H1 (cell line): ENCODE results near the gene RSPH6A. TPM values are rescaled to one million over a fixed set of nuclear protein-coding genes. Genes with fewer than 3 reads are reported as not detected.

Source experiments
- CTCF ChIA-PET: fragments of 300-600 bp; sonication (Branson Sonifier 250); formaldehyde crosslinking; loops from one replicate; lab custom pipeline; 2021; ENCODE audit not compliant: partially characterized antibody; lab: Charles Lee
- POLR2A ChIA-PET: fragments of 300-600 bp; sonication (Branson Sonifier 250); formaldehyde crosslinking; loops from one replicate; lab custom pipeline; 2021; ENCODE audit warnings: inconsistent platforms; ENCODE audit not compliant: partially characterized antibody; lab: Charles Lee
- DNase-seq, 2 experiments: peaks; one replicate each; pipeline versions ENCODE4 v3.0.0 to v3.0.0-alpha.2; 2010 to 2022; ENCODE audit warnings: low spot score in 2 of 2, low read depth in 1 of 2, mixed read lengths in 1 of 2
- FAIRE-seq: peaks from 2 replicates; lab custom pipeline; 2011; peaks lifted over from hg19 to GRCh38; lab: Jason Lieb, UNC
- H2AFZ ChIP-seq: 2 replicates; pipeline ENCODE4 v1.8.1; 2012; ENCODE audit warnings: low read length, inconsistent platforms
- H2AK5ac ChIP-seq: 2 replicates; pipeline ENCODE4 v1.6.1; 2013; ENCODE audit warnings: low read depth, low read length
- H2BK120ac ChIP-seq: replicated peaks from 2 replicates; pipeline ENCODE3; 2013; ENCODE audit warnings: low read depth, low read length, inconsistent platforms
- H2BK12ac ChIP-seq: 2 replicates; pipeline ENCODE4 v1.6.1; 2013; ENCODE audit warnings: low read depth, low read length
- H2BK15ac ChIP-seq: 2 replicates; pipeline ENCODE4 v1.6.1; 2013; ENCODE audit warnings: low read length
- H2BK20ac ChIP-seq: 2 replicates; pipeline ENCODE4 v1.6.1; 2013; ENCODE audit warnings: low read length
- H2BK5ac ChIP-seq: 2 replicates; pipeline ENCODE4 v1.6.1; 2013; ENCODE audit warnings: low read depth, low read length
- H3K14ac ChIP-seq: 2 replicates; pipeline ENCODE4 v1.6.1; 2013; ENCODE audit warnings: inconsistent platforms; ENCODE audit not compliant: insufficient read length
- H3K18ac ChIP-seq: 2 replicates; pipeline ENCODE4 v1.6.1; 2013; ENCODE audit warnings: low read length; ENCODE audit errors: extremely low read depth
- H3K23ac ChIP-seq: 2 replicates; pipeline ENCODE4 v1.6.1; 2013; ENCODE audit warnings: inconsistent platforms; ENCODE audit not compliant: insufficient read length
- H3K23me2 ChIP-seq: 2 replicates; pipeline ENCODE4 v1.6.1; 2013; ENCODE audit warnings: low read depth, low read length
- H3K27ac ChIP-seq: 2 replicates; pipeline ENCODE4 v1.6.1; 2011; ENCODE audit warnings: low read depth, low read length, inconsistent platforms
- H3K27me3 ChIP-seq, 4 experiments: replicated peaks in 1 of 4; 1 replicate in 1 of 4; 2 replicates in 3 of 4; pipeline versions ENCODE4 v1.6.1 to v1.8.1; 2011 to 2013; ENCODE audit warnings: low read length in 3 of 4, mild to moderate bottlenecking in 3 of 4, inconsistent platforms in 2 of 4, mixed read lengths in 2 of 4, moderate library complexity in 1 of 4; ENCODE audit not compliant: control insufficient read depth in 3 of 4, insufficient read depth in 3 of 4; ENCODE audit errors: extremely low read depth in 1 of 4
- H3K36me3 ChIP-seq, 4 experiments: 2 replicates each; pipeline versions ENCODE4 v1.6.1 to v1.8.1; 2011 to 2013; ENCODE audit warnings: mild to moderate bottlenecking in 4 of 4, low read length in 3 of 4, moderate library complexity in 2 of 4, control low read depth in 1 of 4, inconsistent platforms in 1 of 4; ENCODE audit not compliant: insufficient read depth in 4 of 4, control insufficient read depth in 2 of 4
- H3K4ac ChIP-seq: replicated peaks from 2 replicates; pipeline ENCODE3; 2013; ENCODE audit warnings: low read length, low read depth, mixed read lengths, inconsistent platforms; ENCODE audit not compliant: insufficient read length
- H3K4me1 ChIP-seq, 4 experiments: replicated peaks in 1 of 4; 1 replicate in 1 of 4; 2 replicates in 3 of 4; pipeline versions ENCODE4 v1.6.1 to v1.8.1; 2011 to 2013; ENCODE audit warnings: low read length in 3 of 4, inconsistent platforms in 2 of 4, mixed read lengths in 1 of 4; ENCODE audit not compliant: insufficient read depth in 4 of 4, control insufficient read depth in 3 of 4
- H3K4me2 ChIP-seq, 2 experiments: 2 replicates each; pipeline versions ENCODE4 v1.6.1 to v1.8.1; 2011 to 2013; ENCODE audit warnings: low read depth in 2 of 2, low read length in 2 of 2, control low read depth in 1 of 2, inconsistent platforms in 1 of 2, mild to moderate bottlenecking in 1 of 2; ENCODE audit not compliant: insufficient read depth in 1 of 2
- H3K4me3 ChIP-seq, 4 experiments: fragments of 200-600, 300-600 bp in 1 of 4; sonication (generic), shearing (Covaris generic), sonication (Bioruptor Twin) in 1 of 4; 2 replicates each; pipeline versions ENCODE4 v1.5.1 to v1.8.1; 2011 to 2016; ENCODE audit warnings: low read length in 4 of 4, low read depth in 3 of 4, control low read depth in 2 of 4, inconsistent platforms in 2 of 4, mild to moderate bottlenecking in 2 of 4, mixed read lengths in 1 of 4, moderate library complexity in 1 of 4; ENCODE audit not compliant: insufficient read depth in 2 of 4; ENCODE audit errors: extremely low read depth in 1 of 4
- H3K56ac ChIP-seq: replicated peaks from 2 replicates; pipeline ENCODE3; 2013; ENCODE audit warnings: low read depth, mild to moderate bottlenecking, mixed read lengths, low read length, inconsistent platforms; ENCODE audit not compliant: insufficient read length
- H3K79me1 ChIP-seq: 2 replicates; pipeline ENCODE4 v1.6.1; 2013; ENCODE audit warnings: low read depth, low read length, control low read depth
- H3K79me2 ChIP-seq, 2 experiments: 2 replicates each; pipeline versions ENCODE4 v1.6.1 to v1.8.1; 2012 to 2013; ENCODE audit warnings: low read length in 2 of 2, mild to moderate bottlenecking in 2 of 2, inconsistent platforms in 1 of 2; ENCODE audit not compliant: insufficient read depth in 2 of 2, control insufficient read depth in 1 of 2
- H3K9ac ChIP-seq, 4 experiments: replicated peaks in 1 of 4; 1 replicate in 1 of 4; 2 replicates in 3 of 4; pipeline versions ENCODE4 v1.6.1 to v1.8.1; 2011 to 2013; ENCODE audit warnings: low read depth in 3 of 4, low read length in 3 of 4, control low read depth in 2 of 4, mild to moderate bottlenecking in 2 of 4, moderate library complexity in 2 of 4, inconsistent platforms in 1 of 4; ENCODE audit errors: extremely low read depth in 1 of 4
- H3K9me3 ChIP-seq, 2 experiments: 2 replicates each; pipeline versions ENCODE4 v1.6.1 to v1.8.1; 2012 to 2013; ENCODE audit warnings: mild to moderate bottlenecking in 2 of 2, moderate library complexity in 2 of 2, control low read depth in 1 of 2, inconsistent platforms in 1 of 2, low read depth in 1 of 2, low read length in 1 of 2, mixed read lengths in 1 of 2; ENCODE audit not compliant: insufficient read depth in 2 of 2
- H4K20me1 ChIP-seq, 2 experiments: replicated peaks in 1 of 2; 2 replicates each; pipeline versions ENCODE3 to v1.8.1; 2011 to 2013; ENCODE audit warnings: inconsistent platforms in 2 of 2, low read length in 2 of 2, mild to moderate bottlenecking in 1 of 2; ENCODE audit not compliant: insufficient read depth in 2 of 2, control insufficient read depth in 1 of 2
- H4K5ac ChIP-seq: 2 replicates; pipeline ENCODE4 v1.6.1; 2013; ENCODE audit warnings: low read length, low read depth, mixed read lengths, inconsistent platforms; ENCODE audit not compliant: insufficient read length
- H4K8ac ChIP-seq: 2 replicates; pipeline ENCODE4 v1.8.0; 2013; ENCODE audit warnings: mild to moderate bottlenecking, moderate library complexity, low read length, inconsistent platforms; ENCODE audit not compliant: insufficient read depth; ENCODE audit errors: extremely low read depth
- H4K91ac ChIP-seq: replicated peaks from 2 replicates; pipeline ENCODE3; 2013; ENCODE audit warnings: low read length, mixed read lengths, inconsistent platforms; ENCODE audit not compliant: insufficient read length
- BRCA1 ChIP-seq: IDR thresholded peaks from 2 replicates; pipeline ENCODE4 v1.6.1; 2012; ENCODE audit warnings: low read depth, low read length, improper control_type of control experiment
- CEBPB ChIP-seq: IDR thresholded peaks from 2 replicates; pipeline ENCODE4 v1.6.1; 2012; ENCODE audit warnings: low read depth, low read length
- CREB1 ChIP-seq: IDR thresholded peaks from 2 replicates; pipeline ENCODE4 v1.6.1; 2012; ENCODE audit warnings: inconsistent platforms
- EZH2 ChIP-seq: fragments of 200-600 bp; sonication (generic); IDR thresholded peaks from 2 replicates; pipeline ENCODE4 v1.7.1; 2012; ENCODE audit warnings: low read depth, mild to moderate bottlenecking, moderate library complexity, low read length, inconsistent platforms; ENCODE audit not compliant: severe bottlenecking
- FOSL1 ChIP-seq: IDR thresholded peaks from 2 replicates; pipeline ENCODE4 v1.6.1; 2011; ENCODE audit warnings: mild to moderate bottlenecking, low read depth, low read length, moderate library complexity; ENCODE audit not compliant: insufficient read depth
- GABPA ChIP-seq: IDR thresholded peaks from 2 replicates; pipeline ENCODE4 v1.6.1; 2011; ENCODE audit warnings: mild to moderate bottlenecking, low read length, moderate library complexity, borderline replicate concordance; ENCODE audit not compliant: insufficient read depth
- POLR2A ChIP-seq, 2 experiments: IDR thresholded peaks; 1 replicate in 1 of 2; 2 replicates in 1 of 2; pipeline ENCODE4 v1.6.1; 2011; ENCODE audit warnings: low read depth in 2 of 2, low read length in 2 of 2, mild to moderate bottlenecking in 2 of 2; ENCODE audit errors: control extremely low read depth in 1 of 2
- POLR2AphosphoS5 ChIP-seq: IDR thresholded peaks from 2 replicates; pipeline ENCODE4 v1.6.1; 2011; ENCODE audit warnings: low read depth, low read length
- RXRA ChIP-seq: IDR thresholded peaks from 2 replicates; pipeline ENCODE4 v1.6.1; 2011; ENCODE audit warnings: low read depth, mild to moderate bottlenecking, low read length, moderate library complexity; ENCODE audit not compliant: insufficient read depth
- SIRT6 ChIP-seq: IDR thresholded peaks from one replicate; pipeline ENCODE4 v1.7.1; 2012; ENCODE audit warnings: low read length, inconsistent platforms
- SP1 ChIP-seq: IDR thresholded peaks from 2 replicates; pipeline ENCODE4 v1.6.1; 2011; ENCODE audit warnings: low read depth, low read length
- SP4 ChIP-seq: IDR thresholded peaks from 2 replicates; pipeline ENCODE4 v1.6.1; 2012; ENCODE audit warnings: low read length, inconsistent platforms
- SRF ChIP-seq: IDR thresholded peaks from 2 replicates; pipeline ENCODE4 v1.6.1; 2011; ENCODE audit warnings: mild to moderate bottlenecking, low read depth, low read length, moderate library complexity
- SUZ12 ChIP-seq: fragments of 200-600 bp; sonication (generic); IDR thresholded peaks from 2 replicates; pipeline ENCODE4 v1.6.1; 2012; ENCODE audit warnings: mild to moderate bottlenecking, inconsistent platforms, low read length, moderate library complexity, mixed read lengths
- WGBS, 2 experiments: shearing (Covaris generic) in 1 of 2; methylation state at CpG; one replicate each; pipeline versions ENCODE4 v1.1.6 to v1.1.7; 2013 to 2015; ENCODE audit warnings: low lambda C conversion rate in 2 of 2, mixed read lengths in 2 of 2, inconsistent platforms in 1 of 2, low coverage in 1 of 2, missing lambda C conversion rate in 1 of 2; ENCODE audit not compliant: insufficient replicate concordance in 2 of 2, insufficient coverage in 1 of 2, insufficient read length in 1 of 2; ENCODE audit errors: extremely low coverage in 1 of 2, missing lambda C conversion rate in 1 of 2; 5-methylcytosine and 5-hydroxymethylcytosine counted together
- polyA plus RNA-seq, 7 experiments: library from polyadenylated mRNA; depleted of rRNA in 3 of 7; stranded (reverse) in 5 of 7; unstranded in 2 of 7; fragments of >200 nt in 5 of 7; fragments of 200-250 nt in 2 of 7; gene quantifications; 1 replicate in 5 of 7; 2 replicates in 1 of 7; 4 replicates in 1 of 7; pipeline versions ENCODE4 v1.2.1 to v1.2.3, GENCODE V29; 2011 to 2013; ENCODE audit warnings: missing spikeins in 2 of 7, mixed read lengths in 2 of 7
- total RNA-seq: library from RNA; stranded (reverse); fragmentation: NEBNext Ultra II Directional; extraction: Animal tissue kit (Norgen Biotek cat#: 25700); gene quantifications from 2 replicates; pipeline ENCODE4 v1.2.1, GENCODE V29; 2021
- TF ChIP-seq, protein P1 (sequence below): IDR thresholded peaks from 2 replicates; pipeline ENCODE4 v1.6.1; 2011; ENCODE audit warnings: low read depth, mild to moderate bottlenecking, low read length; ENCODE audit not compliant: insufficient read depth

RSPH6A gene
- total and polyA plus RNA-seq, 2 of the 8 experiments (the other 6 are each of a cell fraction or from before 2014, with no cell fraction given) = 0.05 to 0.19 TPM

DNA sequence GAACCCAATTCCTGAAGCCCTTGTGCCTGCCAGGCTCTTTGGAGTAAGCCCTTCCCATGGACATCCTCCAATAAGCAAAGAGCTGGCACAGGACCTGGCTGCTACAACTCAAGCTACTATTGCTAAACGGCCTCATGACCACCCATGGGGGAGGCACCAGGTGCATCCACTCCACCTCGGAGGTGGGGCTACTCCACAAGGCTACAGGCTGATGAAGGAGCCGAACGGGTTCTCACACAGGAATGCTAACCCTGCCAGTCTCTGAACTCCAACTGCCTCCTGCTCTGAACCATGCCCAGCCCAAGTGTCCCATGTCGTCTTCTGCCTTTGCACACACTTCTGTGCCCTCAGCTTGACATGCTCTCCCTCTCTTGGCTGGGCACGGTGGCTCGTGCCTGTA is 37.9 kb upstream of the RSPH6A start:
- DNase-seq (no peak), FAIRE-seq (no peak)
- H3K23ac ChIP-seq = no peak overlapping the region
- H3K4me3 ChIP-seq = no peak overlapping the region
- H3K4ac ChIP-seq = no peak overlapping the region
- 0 out of 2 replicates have a peak, but pooled peaks cover 4% of the 10 kb centered on the region for H3K79me1 ChIP-seq
- H2BK120ac ChIP-seq = no peak overlapping the region
- 85% methylated on average over 7 of the region's 7 CpGs; no CpG with 5 or more reads in 1 of the 2 experiments for WGBS, 2 experiments
- no peak overlapping the region for H3K4me2 ChIP-seq
- ChIA-PET POLR2A (interaction anchor here (0.6 to 3.8 kb wide), 10 partner anchors 9 to 36 kb away, joined by 3 to 19 read pairs (median 3); partner anchors contain the start of genes FOXA3 and SYMPK), CTCF (interaction anchor here (0.7 to 2.6 kb wide), 5 partner anchors 10 to 71 kb away, joined by 3 to 13 read pairs (median 3); partner anchors contain the start of genes DMPK and SYMPK)
- no peak overlapping the region for H2AFZ ChIP-seq
- peaks cover 3 to 18% of the 10 kb centered on the region in 2 experiments for H4K20me1 ChIP-seq
- no peak overlapping the region for H2BK12ac ChIP-seq
- H3K23me2 ChIP-seq = no peaks in the 10 kb centered on the region
- no peak overlapping the region for H3K27ac ChIP-seq
- no peak overlapping the region for H2AK5ac ChIP-seq
- no peaks in the 10 kb centered on the region for H3K4me1 ChIP-seq
- no peak overlapping the region for H4K5ac ChIP-seq
- no peaks in the 10 kb centered on the region for H3K9me3 ChIP-seq
- no peak overlapping the region for H4K8ac ChIP-seq
- no peak overlapping the region for H4K91ac ChIP-seq
- H3K36me3 ChIP-seq = peaks cover 28 to 59% (median 45%) of the 10 kb centered on the region in 4 experiments
- no peak overlapping the region for H2BK15ac ChIP-seq
- no peak overlapping the region for H2BK20ac ChIP-seq
- H3K9ac ChIP-seq = no peak overlapping the region
- no peak overlapping the region for H2BK5ac ChIP-seq
- no peak overlapping the region for H3K56ac ChIP-seq
- H3K79me2 ChIP-seq = peaks cover 0 to 21% of the 10 kb centered on the region in 2 experiments; a peak in 2 of 4 replicates
- H3K14ac ChIP-seq = no peak overlapping the region
- no peak overlapping the region for H3K18ac ChIP-seq
- no peaks in the 10 kb centered on the region; a peak in 1 of 7 replicates for H3K27me3 ChIP-seq
- TF ChIP-seq SRF (no peak), GABPA (no peak), RXRA (no peak), FOSL1 (no peak), EZH2 (no peak), SIRT6 (no peak), SP1 (no peak), CREB1 (no peak), CEBPB (no peak), SP4 (no peak), SUZ12 (no peak), POLR2A (IDR thresholded peaks at IDR 0.05; ENCODE audit: control extremely low read depth in 1 of 2, low read depth in 2 of 2, low read length in 2 of 2) (no peak), BRCA1 (no peak), POLR2AphosphoS5 (no peak; the same call in 1 of the 2 replicates)
- TF ChIP-seq, protein P1, sequence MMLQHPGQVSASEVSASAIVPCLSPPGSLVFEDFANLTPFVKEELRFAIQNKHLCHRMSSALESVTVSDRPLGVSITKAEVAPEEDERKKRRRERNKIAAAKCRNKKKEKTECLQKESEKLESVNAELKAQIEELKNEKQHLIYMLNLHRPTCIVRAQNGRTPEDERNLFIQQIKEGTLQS = no peak
